SK-N-SH treated with all-trans-retinoic acid at 6 μM for 48 hours (cell line): ENCODE measurements around the gene URB1.

ENCODE experiments used
- ARNTL ChIP-seq: fragments of 450-650 bp; formaldehyde crosslinking; IDR thresholded peaks from 2 replicates; pipeline ENCODE4 v1.5.0; 2020; ENCODE audit warnings: low read depth, mild to moderate bottlenecking, moderate library complexity, borderline replicate concordance
- CREB5 ChIP-seq: fragments of 250-450 bp; sonication (Bioruptor Pico); IDR thresholded peaks from 2 replicates; pipeline ENCODE4 v1.5.1; 2020; ENCODE audit warnings: low read depth, mild to moderate bottlenecking, moderate library complexity
- CSRNP3 ChIP-seq: fragments of 250-450 bp; sonication (Bioruptor Pico); IDR thresholded peaks from 2 replicates; pipeline ENCODE4 v1.5.1; 2021; ENCODE audit warnings: mild to moderate bottlenecking, moderate library complexity
- TCF4 ChIP-seq: fragments of 250-450 bp; sonication (Bioruptor Pico); IDR thresholded peaks from 2 replicates; pipeline ENCODE4 v1.8.0; 2021; ENCODE audit warnings: mild to moderate bottlenecking, moderate library complexity, borderline replicate concordance

GRCh38 chr21:32303385-32303784 lies 89.4 kb downstream of the URB1 start:
- no peak for TF ChIP-seq CSRNP3
- TF ChIP-seq TCF4 = no peak
- no peak for TF ChIP-seq ARNTL
- no peak for TF ChIP-seq CREB5 (CRISPR knock-in tag)
